Measurements from ENCODE around the gene HDGFL1.

- no peak for TF ChIP-seq EZH2 (IDR thresholded peaks at IDR 0.05; ENCODE audit: low read depth, low read length, severe bottlenecking)
- no peak for TF ChIP-seq E2F6 (IDR thresholded peaks at IDR 0.05)
- TF ChIP-seq POLR2A (IDR thresholded peaks at IDR 0.05; ENCODE audit: control extremely low read depth in 1 of 2, low read depth in 2 of 2, low read length in 2 of 2), result no peak
- TF ChIP-seq SP1 (IDR thresholded peaks at IDR 0.05; ENCODE audit: low read depth, low read length), result no peak
- TF ChIP-seq CTCF (IDR thresholded peaks at IDR 0.05; ENCODE audit: control extremely low read depth in 1 of 3, insufficient read depth in 1 of 3, low read depth in 1 of 3, low read length in 3 of 3), result no peak
Measured at GRCh38 chr6:22575190-22575589, 5.8 kb downstream of the HDGFL1 start.

Data from H1 (cell line).